ENCODE data around the gene IMMP2L.

IMMP2L gene

DNA sequence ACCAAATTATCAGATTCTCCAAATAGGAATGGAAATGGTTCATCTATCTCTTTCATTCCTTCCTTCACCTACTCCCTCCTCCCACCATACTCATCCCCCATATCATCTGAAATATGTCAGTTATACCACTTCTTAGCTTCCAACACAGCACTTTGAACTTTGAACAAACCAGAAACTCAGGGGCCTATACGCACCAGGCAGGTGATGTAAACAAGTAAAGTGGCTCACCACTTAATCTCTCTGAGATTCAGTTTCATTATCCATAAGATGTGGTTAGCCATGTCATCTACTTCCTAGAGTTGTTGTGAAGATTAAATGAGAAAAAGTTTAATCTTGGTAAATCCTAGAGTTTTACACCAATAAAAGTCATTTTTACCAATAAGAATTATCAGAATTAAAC is 537.3 kb downstream of the IMMP2L start:
- H3K4me3 ChIP-seq (ENCODE audit: low read depth, low read length): no peak overlapping the region
- DNase-seq (ENCODE audit: low read depth): peak; percentile 10

DNA sequence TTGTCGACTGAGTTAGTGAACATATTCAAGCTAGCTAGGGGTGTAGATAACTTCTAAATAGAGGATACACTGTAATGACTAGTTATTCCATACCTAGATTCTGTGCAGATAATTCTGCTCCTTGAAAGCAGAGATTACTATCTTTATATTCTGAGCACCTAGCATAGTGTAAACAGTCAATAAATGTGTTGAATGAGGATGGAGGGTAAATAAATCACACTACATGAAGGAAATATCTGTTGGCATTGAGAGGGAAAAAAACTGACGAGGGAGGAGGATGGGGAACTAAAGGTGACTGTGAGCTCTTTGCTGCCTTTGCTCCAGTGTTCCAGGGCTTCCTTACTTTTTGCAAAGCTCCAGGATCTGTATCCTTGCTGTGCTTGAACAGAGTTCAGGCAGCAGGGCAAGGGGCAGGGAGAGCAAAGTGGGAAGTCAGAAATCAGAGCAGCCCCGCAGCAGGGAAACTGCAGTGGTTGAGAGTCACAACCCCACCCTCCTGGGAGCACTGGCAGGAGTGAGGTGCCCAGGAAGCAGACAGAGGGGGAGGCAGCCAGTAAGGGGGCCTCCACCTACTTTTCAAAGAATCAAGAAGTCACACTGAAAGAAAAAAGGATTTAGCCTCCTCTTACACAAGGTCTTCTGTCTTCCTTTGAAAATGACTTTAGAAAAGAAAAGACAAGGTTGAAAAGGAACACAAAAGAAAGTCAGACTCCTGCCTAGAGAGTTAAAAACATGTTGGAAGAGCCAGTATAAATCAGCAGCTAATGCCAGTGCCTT is 543.1 kb downstream of the IMMP2L start:
- no peak overlapping the region for H3K4me3 ChIP-seq (ENCODE audit: low read depth, low read length)
- TF ChIP-seq CTCF (IDR thresholded peaks at IDR 0.05; ENCODE audit: insufficient read depth, low read depth, low read length, missing control alignments): no peak
- DNase-seq (ENCODE audit: low read depth): no peak

More for the DNA sequence above, 537.3 kb downstream of the IMMP2L start:
- no peak for TF ChIP-seq CTCF (IDR thresholded peaks at IDR 0.05; ENCODE audit: insufficient read depth, low read depth, low read length, missing control alignments)

GRCh38 chr7:111018447-111018846 is 543.8 kb downstream of the IMMP2L start:
- TF ChIP-seq CTCF (IDR thresholded peaks at IDR 0.05; ENCODE audit: insufficient read depth, low read depth, low read length, missing control alignments): no peak
- H3K4me3 ChIP-seq (ENCODE audit: low read depth, low read length): no peak overlapping the region
- no peak for DNase-seq (ENCODE audit: low read depth)

DNA sequence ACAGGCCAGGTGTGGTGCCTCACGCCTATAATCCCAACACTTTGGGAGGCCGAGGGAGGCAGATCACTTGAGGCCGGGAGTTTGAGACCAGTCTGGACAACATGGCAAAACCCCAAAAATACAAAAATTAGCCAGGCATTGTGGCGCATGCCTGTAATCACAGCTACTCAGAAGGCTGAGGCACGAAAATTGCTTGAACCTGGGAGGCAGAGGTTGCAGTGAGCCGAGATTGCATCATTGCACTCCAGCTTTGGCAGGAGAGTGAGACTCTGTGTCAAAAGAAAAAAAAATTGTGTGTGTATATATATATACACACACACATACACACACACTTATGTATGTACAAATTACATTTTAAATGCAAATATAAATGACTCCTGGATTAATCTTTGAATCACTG is 548.2 kb downstream of the IMMP2L start:
- no peak for DNase-seq (ENCODE audit: low read depth)
- no peak overlapping the region for H3K4me3 ChIP-seq (ENCODE audit: low read depth, low read length)
- TF ChIP-seq CTCF (IDR thresholded peaks at IDR 0.05; ENCODE audit: insufficient read depth, low read depth, low read length, missing control alignments): no peak

GRCh38 chr7:111012799-111013675 is 549.3 kb downstream of the IMMP2L start:
- no peak overlapping the region for H3K4me3 ChIP-seq (ENCODE audit: low read depth, low read length)
- DNase-seq (ENCODE audit: low read depth): peak; percentile 73
- TF ChIP-seq CTCF (IDR thresholded peaks at IDR 0.05; ENCODE audit: insufficient read depth, low read depth, low read length, missing control alignments): no peak

DNA sequence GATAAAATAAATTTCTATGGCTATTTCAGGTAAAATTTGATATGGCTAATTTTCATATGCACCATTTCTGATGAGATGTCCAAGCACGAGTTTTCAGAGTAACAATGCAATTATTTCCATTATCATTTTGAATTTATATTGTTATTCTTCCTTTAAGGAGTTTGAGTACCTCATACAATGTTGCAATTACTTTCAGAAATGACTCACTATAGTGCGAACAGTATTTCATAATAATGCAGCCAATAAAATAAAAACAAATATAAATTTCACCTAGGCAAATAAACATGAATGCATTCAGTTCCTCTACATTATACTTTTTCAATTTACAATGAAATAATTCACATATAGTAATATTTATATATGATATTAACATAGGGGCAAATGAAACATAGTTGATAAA is 550.1 kb downstream of the IMMP2L start:
- no peak for TF ChIP-seq CTCF (IDR thresholded peaks at IDR 0.05; ENCODE audit: insufficient read depth, low read depth, low read length, missing control alignments)
- no peak for DNase-seq (ENCODE audit: low read depth)
- H3K4me3 ChIP-seq (ENCODE audit: low read depth, low read length): no peak overlapping the region
